ENCODE measurements around the gene GAPT. TPM values are rescaled to one million over a fixed set of nuclear protein-coding genes. Genes with fewer than 3 reads are reported as not detected.

GAPT gene
- total RNA-seq, 1 donor from 2014 or later: not detected

DNA sequence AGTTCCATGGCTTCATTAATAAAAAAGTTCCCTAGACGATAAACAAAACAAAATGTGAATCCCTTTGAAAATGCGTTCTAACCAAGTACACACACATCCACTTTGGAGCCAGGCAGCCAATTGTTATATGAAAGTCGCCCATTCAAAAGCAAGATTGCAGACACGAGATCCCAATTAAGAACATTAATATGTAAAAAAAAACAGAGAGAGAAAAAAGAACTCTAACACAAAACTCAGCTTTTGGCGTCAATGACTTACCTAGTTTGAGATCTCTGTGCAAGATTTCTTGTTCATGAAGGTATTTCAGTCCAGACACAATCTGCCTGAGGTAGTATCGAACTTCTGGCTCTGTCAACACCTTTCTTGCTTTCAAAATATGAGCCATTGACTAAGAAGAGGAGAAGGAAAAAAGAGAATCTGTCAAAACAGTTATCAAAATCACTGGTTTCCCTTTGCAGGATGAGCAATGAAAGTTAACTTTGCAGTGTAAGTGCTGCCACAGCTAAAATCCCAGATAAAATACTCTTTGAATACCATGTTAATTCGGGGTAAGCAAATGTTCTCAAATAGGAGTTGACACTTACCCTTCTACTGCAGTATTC lies 33.0 kb upstream of the GAPT start:
- H3K27me3 Mint-ChIP-seq (ENCODE audit: low read depth): peaks cover 6% of the 10 kb centered on the region
- peak overlapping the region; percentile 91 for H3K4me3 Mint-ChIP-seq
- H3K4me1 Mint-ChIP-seq: peaks cover 33% of the 10 kb centered on the region
- H3K36me3 Mint-ChIP-seq (ENCODE audit: low read depth): peaks cover 12% of the 10 kb centered on the region
- TF ChIP-seq CTCF (conservative IDR thresholded peaks at IDR 0.05): no peak
- H3K27ac Mint-ChIP-seq (ENCODE audit: unreplicated experiment): no peak overlapping the region
- DNase-seq (ENCODE audit: low read depth, low spot score): no peak
- no peaks in the 10 kb centered on the region for H3K9me3 Mint-ChIP-seq

- no peak overlapping the region for H3K27ac Mint-ChIP-seq (ENCODE audit: unreplicated experiment)
These were observed 32.5 kb upstream of the GAPT start for GRCh38 chr5:58458743-58459145.

GRCh38 chr5:58459146-58460001 lies 31.9 kb upstream of the GAPT start:
- Mint-ChIP-seq H3K4me3 (peak overlapping the region; percentile 91), H3K27me3 (ENCODE audit: low read depth) (peaks cover 6% of the 10 kb centered on the region), H3K4me1 (peaks cover 33% of the 10 kb centered on the region), H3K27ac (ENCODE audit: unreplicated experiment) (peak overlapping the region; percentile 81), H3K9me3 (no peaks in the 10 kb centered on the region), H3K36me3 (ENCODE audit: low read depth) (peaks cover 9% of the 10 kb centered on the region)
- DNase-seq (ENCODE audit: low read depth, low spot score): no peak
- no peak for TF ChIP-seq CTCF (conservative IDR thresholded peaks at IDR 0.05)

More at GRCh38 chr5:58458743-58459145, 32.5 kb upstream of the GAPT start:
- H3K27me3 Mint-ChIP-seq (ENCODE audit: low read depth): peaks cover 6% of the 10 kb centered on the region
- peaks cover 12% of the 10 kb centered on the region for H3K36me3 Mint-ChIP-seq (ENCODE audit: low read depth)
- TF ChIP-seq CTCF (conservative IDR thresholded peaks at IDR 0.05): no peak
- no peak for DNase-seq (ENCODE audit: low read depth, low spot score)
- H3K4me3 Mint-ChIP-seq: peak overlapping the region; percentile 91
- H3K9me3 Mint-ChIP-seq: no peaks in the 10 kb centered on the region
- H3K4me1 Mint-ChIP-seq: peaks cover 33% of the 10 kb centered on the region

- DNase-seq (ENCODE audit: low read depth, low spot score): peak; percentile 83
- Mint-ChIP-seq H3K36me3 (ENCODE audit: low read depth) (peaks cover under 1% of the 10 kb centered on the region), H3K4me1 (peaks cover 33% of the 10 kb centered on the region), H3K27ac (ENCODE audit: unreplicated experiment) (peak within 1 kb of the TSS; percentile 81), H3K27me3 (ENCODE audit: low read depth) (peaks cover 6% of the 10 kb centered on the region), H3K4me3 (peak within 1 kb of the TSS; percentile 91), H3K9me3 (no peaks in the 10 kb centered on the region)
- peak; percentile 50 for TF ChIP-seq CTCF (conservative IDR thresholded peaks at IDR 0.05)
These were observed 31.1 kb upstream of the GAPT start, which contains the start of gene PLK2 for GRCh38 chr5:58460002-58460731. Gene PLK2, minus strand, starts transcription at chr5:58460086. Its CDS starts 127 bp downstream, at chr5:58459959.

- DNase-seq (ENCODE audit: low read depth, low spot score): peak; percentile 97
- H3K27ac Mint-ChIP-seq (ENCODE audit: unreplicated experiment): no peak overlapping the region
- peak overlapping the region; percentile 91 for H3K4me3 Mint-ChIP-seq
- H3K4me1 Mint-ChIP-seq: peaks cover 33% of the 10 kb centered on the region
- TF ChIP-seq CTCF (conservative IDR thresholded peaks at IDR 0.05): peak; percentile 80
- H3K27me3 Mint-ChIP-seq (ENCODE audit: low read depth): peaks cover 6% of the 10 kb centered on the region
- H3K36me3 Mint-ChIP-seq (ENCODE audit: low read depth): no peaks in the 10 kb centered on the region
- no peaks in the 10 kb centered on the region for H3K9me3 Mint-ChIP-seq
These were observed 30.4 kb upstream of the GAPT start for GRCh38 chr5:58460732-58461286.

Measured in neural crest cell (in vitro differentiated cells).